GM19328 (cell line): ENCODE measurements around the gene TMEM98.
"Not testable (repeated sequence)": the region's sequence is repeated elsewhere in the genome, so short reads cannot be mapped to it uniquely, and the experiment has no call there.

Source experiments
- ATAC-seq: cut with Tn5 transposase; IDR thresholded peaks from one replicate; pipeline ENCODE4 v1.9.1; 2021; ENCODE audit warnings: mild to moderate bottlenecking, moderate library complexity; ENCODE audit not compliant: unreplicated experiment

TMEM98 gene

GRCh38 chr17:32976605-32977004, 48.7 kb downstream of the TMEM98 start:
- ATAC-seq, result no peak

GRCh38 chr17:32980230-32980629, 52.3 kb downstream of the TMEM98 start:
- no peak for ATAC-seq

GRCh38 chr17:32981611-32982010, 53.7 kb downstream of the TMEM98 start:
- ATAC-seq, result not testable (repeated sequence)

- no peak for ATAC-seq
Measured at GRCh38 chr17:32985050-32985756, 57.2 kb downstream of the TMEM98 start.

GRCh38 chr17:32987453-32987805, 59.5 kb downstream of the TMEM98 start:
- not testable (repeated sequence) for ATAC-seq

- not testable (repeated sequence) for ATAC-seq
Measured at GRCh38 chr17:32987868-32988267, 59.9 kb downstream of the TMEM98 start.

GRCh38 chr17:32988481-32989101, 60.6 kb downstream of the TMEM98 start:
- ATAC-seq, result no peak

GRCh38 chr17:32992321-32993033, 64.5 kb downstream of the TMEM98 start:
- no peak for ATAC-seq

- no peak for ATAC-seq
Measured at GRCh38 chr17:32993977-32994376, 66.0 kb downstream of the TMEM98 start.
